A673 (cell line): ENCODE data around the gene LAMA2. TPM values are rescaled to one million over a fixed set of nuclear protein-coding genes. Genes with fewer than 3 reads are reported as not detected.

Experiments used
- BruUV-seq: library from RNA; stranded (reverse); fragments of 400-500 nt; replicated peaks from 2 replicates; lab custom pipeline; 2021; lab: Mats Ljungman, UMichigan
- CTCF ChIA-PET: fragments of 300-600 bp; sonication (Branson Sonifier 250); formaldehyde crosslinking; loops from one replicate; lab custom pipeline; 2022; ENCODE audit warnings: antibody characterized with exemption; lab: Charles Lee
- POLR2A ChIA-PET: fragments of 300-600 bp; sonication (Branson Sonifier 250); formaldehyde crosslinking; loops from one replicate; lab custom pipeline; 2022; ENCODE audit warnings: antibody characterized with exemption; ENCODE audit not compliant: low non-redundant PET; lab: Charles Lee
- DNase-seq: peaks from one replicate; pipeline ENCODE4 v3.0.0-alpha.2; 2015; ENCODE audit warnings: low spot score
- H3K27ac ChIP-seq: fragments of 200-600 bp; sonication (generic); 2 replicates; pipeline ENCODE4 v1.5.1; 2016; ENCODE audit warnings: mixed run types, low read depth, mild to moderate bottlenecking, mixed read lengths, antibody characterized with exemption, low read length; ENCODE audit not compliant: poor library complexity, severe bottlenecking
- H3K27me3 ChIP-seq: fragments of 200-600 bp; sonication (generic); replicated peaks from 2 replicates; pipeline ENCODE4 v1.6.1; 2017; ENCODE audit warnings: mixed run types, low read depth, mild to moderate bottlenecking, mixed read lengths, antibody characterized with exemption, low read length; ENCODE audit not compliant: insufficient read depth, poor library complexity
- H3K36me3 ChIP-seq: fragments of 200-600 bp; sonication (generic); 2 replicates; pipeline ENCODE4 v1.6.1; 2016; ENCODE audit warnings: mixed run types, mild to moderate bottlenecking, mixed read lengths, antibody characterized with exemption, low read length; ENCODE audit not compliant: insufficient read depth, poor library complexity, severe bottlenecking
- H3K4me1 ChIP-seq: fragments of 200-600 bp; sonication (generic); 2 replicates; pipeline ENCODE4 v1.6.1; 2017; ENCODE audit warnings: mixed run types, mild to moderate bottlenecking, mixed read lengths, antibody characterized with exemption, low read length; ENCODE audit not compliant: insufficient read depth, poor library complexity, severe bottlenecking
- H3K4me3 ChIP-seq: fragments of 200-600 bp; sonication (generic); 2 replicates; pipeline ENCODE4 v1.5.1; 2016; ENCODE audit warnings: low read depth, mixed run types, mild to moderate bottlenecking, mixed read lengths, low read length; ENCODE audit not compliant: poor library complexity, severe bottlenecking
- H3K9me3 ChIP-seq: fragments of 200-600 bp; sonication (generic); 2 replicates; pipeline ENCODE4 v1.6.1; 2016; ENCODE audit warnings: mixed run types, low read depth, mild to moderate bottlenecking, mixed read lengths, antibody characterized with exemption, low read length; ENCODE audit not compliant: poor library complexity, severe bottlenecking
- CTCF ChIP-seq: fragments of 300-800, 200-600 bp; sonication (generic); conservative IDR thresholded peaks from 2 replicates; pipeline ENCODE4 v1.5.1; 2017; ENCODE audit warnings: low read depth, mild to moderate bottlenecking, antibody characterized with exemption, low read length, moderate library complexity, mixed read lengths
- EZH2 ChIP-seq: fragments of 200-600 bp; sonication (generic); IDR thresholded peaks from 2 replicates; pipeline ENCODE4 v1.6.1; 2017; ENCODE audit warnings: borderline replicate concordance, low read depth, mild to moderate bottlenecking, mixed read lengths, antibody characterized with exemption, low read length; ENCODE audit not compliant: poor library complexity, severe bottlenecking
- intact Hi-C: fragments of 100-400 bp; cut with micrococcal nuclease; formaldehyde crosslinking; loops from one replicate; pipeline ENCODE4 v1.10.0; 2022; ENCODE audit not compliant: unreplicated experiment
- total RNA-seq: library from RNA; stranded (reverse); gene quantifications from 2 replicates; pipeline ENCODE4 v1.2.3, GENCODE V29; 2021

The LAMA2 gene
- total RNA-seq, 1 experiment from 2014 or later = 2.2 TPM

- no peak overlapping the region for H3K27ac ChIP-seq
- no peaks in the 10 kb centered on the region for H3K4me1 ChIP-seq
- no peak for DNase-seq
- intact Hi-C loops = no loop called here
- H3K9me3 ChIP-seq = no peaks in the 10 kb centered on the region
- CTCF ChIA-PET = no interaction called here
- BruUV-seq = no TSS peak
- no peaks in the 10 kb centered on the region for H3K36me3 ChIP-seq
- H3K4me3 ChIP-seq = no peak overlapping the region
- POLR2A ChIA-PET = no interaction called here
- no peaks in the 10 kb centered on the region for H3K27me3 ChIP-seq
- TF ChIP-seq EZH2 (no peak), CTCF (no peak)
Observed at GRCh38 chr6:128892079-128892478, 9.1 kb downstream of the LAMA2 start.

- DNase-seq = no peak
- no peaks in the 10 kb centered on the region for H3K9me3 ChIP-seq
- H3K36me3 ChIP-seq = no peaks in the 10 kb centered on the region
- BruUV-seq = no TSS peak
- no peak overlapping the region for H3K27ac ChIP-seq
- no peak for TF ChIP-seq EZH2
- no peak for TF ChIP-seq CTCF
- H3K4me1 ChIP-seq = no peaks in the 10 kb centered on the region
- intact Hi-C loops = no loop called here
- ChIA-PET CTCF (no interaction called here), POLR2A (no interaction called here)
- no peaks in the 10 kb centered on the region for H3K27me3 ChIP-seq
- H3K4me3 ChIP-seq = no peak overlapping the region
Observed at GRCh38 chr6:128899341-128900050, 16.6 kb downstream of the LAMA2 start.

- CTCF ChIA-PET = no interaction called here
- BruUV-seq = no TSS peak
- Histone ChIP-seq H3K36me3 (no peaks in the 10 kb centered on the region), H3K9me3 (no peaks in the 10 kb centered on the region), H3K27ac (no peak overlapping the region), H3K4me1 (no peaks in the 10 kb centered on the region), H3K27me3 (no peaks in the 10 kb centered on the region), H3K4me3 (no peak overlapping the region)
- POLR2A ChIA-PET = no interaction called here
- no peak for TF ChIP-seq CTCF
- no peak for TF ChIP-seq EZH2
- intact Hi-C loops = no loop called here
- DNase-seq = no peak
Observed at GRCh38 chr6:128903715-128904114, 20.8 kb downstream of the LAMA2 start.
